ENCODE data around the gene PYGB.
"Not testable (repeated sequence)": the region's sequence is repeated elsewhere in the genome, so short reads cannot be mapped to it uniquely, and the experiment has no call there.

The PYGB gene

GRCh38 chr20:25233016-25233772 lies 14.7 kb upstream of the PYGB start:
- H3K27me3 Mint-ChIP-seq = peaks cover 28% of the 10 kb centered on the region in 2 donors
- DNase-seq (no peak), ATAC-seq (replicated peaks) (no peak)
- peaks cover 13 to 19% of the 10 kb centered on the region in 2 donors for H3K4me1 Mint-ChIP-seq
- no peak overlapping the region for H3K4me3 Mint-ChIP-seq
- H3K27ac Mint-ChIP-seq = no peak overlapping the region
- H3K9me3 Mint-ChIP-seq = no peaks in the 10 kb centered on the region
- H3K36me3 Mint-ChIP-seq = peaks cover 4 to 9% of the 10 kb centered on the region in 2 donors

- not testable (repeated sequence) for H3K36me3 Mint-ChIP-seq; DNase-seq; H3K27ac Mint-ChIP-seq; H3K9me3 Mint-ChIP-seq; H3K4me3 Mint-ChIP-seq; ATAC-seq (replicated peaks)
- H3K4me1 Mint-ChIP-seq = peaks cover 13 to 20% of the 10 kb centered on the region in 2 donors
- peaks cover 30 to 34% of the 10 kb centered on the region in 2 donors for H3K27me3 Mint-ChIP-seq
These were observed 13.7 kb upstream of the PYGB start for GRCh38 chr20:25234009-25234849.

- Mint-ChIP-seq H3K4me3 (no peak overlapping the region), H3K4me1 (peaks cover 6% of the 10 kb centered on the region in 2 donors), H3K36me3 (peaks cover 0 to 2% of the 10 kb centered on the region in 2 donors), H3K27ac (no peak overlapping the region), H3K9me3 (no peaks in the 10 kb centered on the region), H3K27me3 (peaks cover 30 to 41% of the 10 kb centered on the region in 2 donors)
- no peak for ATAC-seq (replicated peaks)
- no peak for DNase-seq
These were observed 11.2 kb upstream of the PYGB start for GRCh38 chr20:25236450-25237304.

GRCh38 chr20:25237610-25238318 lies 10.1 kb upstream of the PYGB start:
- H3K4me1 Mint-ChIP-seq = peaks cover 6% of the 10 kb centered on the region in 2 donors
- H3K27ac Mint-ChIP-seq = no peak overlapping the region
- peak; percentile 83 to 93 for ATAC-seq (replicated peaks)
- H3K9me3 Mint-ChIP-seq = no peaks in the 10 kb centered on the region
- no peaks in the 10 kb centered on the region for H3K36me3 Mint-ChIP-seq
- peak; percentile 6 for DNase-seq
- H3K27me3 Mint-ChIP-seq = peaks cover 30 to 51% of the 10 kb centered on the region in 2 donors
- no peak overlapping the region for H3K4me3 Mint-ChIP-seq

- Mint-ChIP-seq H3K36me3 (no peaks in the 10 kb centered on the region), H3K27ac (no peak overlapping the region), H3K9me3 (no peaks in the 10 kb centered on the region), H3K4me3 (no peak overlapping the region), H3K27me3 (peaks cover 33 to 56% of the 10 kb centered on the region in 2 donors), H3K4me1 (peaks cover 6% of the 10 kb centered on the region in 2 donors)
- ATAC-seq (replicated peaks) (no peak), DNase-seq (no peak)
These were observed 9.4 kb upstream of the PYGB start for GRCh38 chr20:25238319-25239037.

GRCh38 chr20:25239387-25240370 lies 8.2 kb upstream of the PYGB start:
- Mint-ChIP-seq H3K36me3 (no peaks in the 10 kb centered on the region), H3K4me1 (peaks cover 6% of the 10 kb centered on the region in 2 donors), H3K9me3 (no peaks in the 10 kb centered on the region), H3K4me3 (no peak overlapping the region), H3K27ac (peak overlapping the region; percentile 82), H3K27me3 (peaks cover 26 to 53% of the 10 kb centered on the region in 2 donors)
- ATAC-seq (replicated peaks) (peak; percentile 26 to 31), DNase-seq (no peak)

- not testable (repeated sequence) for DNase-seq; H3K4me1 Mint-ChIP-seq; H3K9me3 Mint-ChIP-seq; ATAC-seq (replicated peaks); H3K4me3 Mint-ChIP-seq; H3K36me3 Mint-ChIP-seq; H3K27ac Mint-ChIP-seq
- peaks cover 26 to 48% of the 10 kb centered on the region in 2 donors for H3K27me3 Mint-ChIP-seq
These were observed 6.8 kb upstream of the PYGB start for GRCh38 chr20:25240851-25241658.

- not testable (repeated sequence) for DNase-seq; ATAC-seq (replicated peaks); H3K27ac Mint-ChIP-seq; H3K4me3 Mint-ChIP-seq; H3K36me3 Mint-ChIP-seq; H3K9me3 Mint-ChIP-seq
- peaks cover 13 to 14% of the 10 kb centered on the region in 2 donors for H3K4me1 Mint-ChIP-seq
- peaks cover 25 to 48% of the 10 kb centered on the region in 2 donors for H3K27me3 Mint-ChIP-seq
These were observed 6.3 kb upstream of the PYGB start for GRCh38 chr20:25241659-25241955.

GRCh38 chr20:25242231-25242630 lies 5.7 kb upstream of the PYGB start:
- Mint-ChIP-seq H3K9me3 (no peaks in the 10 kb centered on the region), H3K27ac (no peak overlapping the region), H3K4me1 (peaks cover 19 to 20% of the 10 kb centered on the region in 2 donors), H3K4me3 (no peak overlapping the region), H3K36me3 (no peaks in the 10 kb centered on the region), H3K27me3 (peaks cover 21 to 45% of the 10 kb centered on the region in 2 donors)
- ATAC-seq (replicated peaks) = no peak
- no peak for DNase-seq

- Mint-ChIP-seq H3K9me3 (no peaks in the 10 kb centered on the region), H3K27ac (no peak overlapping the region), H3K4me1 (peaks cover 14% of the 10 kb centered on the region in 2 donors), H3K36me3 (no peaks in the 10 kb centered on the region), H3K4me3 (no peak overlapping the region), H3K27me3 (peaks cover 13 to 36% of the 10 kb centered on the region in 2 donors)
- DNase-seq (no peak), ATAC-seq (replicated peaks) (no peak)
These were observed 4.4 kb upstream of the PYGB start for GRCh38 chr20:25243416-25243979.

GRCh38 chr20:25244976-25245375 lies 2.9 kb upstream of the PYGB start:
- no peaks in the 10 kb centered on the region for H3K36me3 Mint-ChIP-seq

More at GRCh38 chr20:25244976-25245375, 2.9 kb upstream of the PYGB start:
- Mint-ChIP-seq H3K9me3 (no peaks in the 10 kb centered on the region), H3K4me1 (peaks cover 21 to 26% of the 10 kb centered on the region in 2 donors), H3K27me3 (peaks cover 13 to 28% of the 10 kb centered on the region in 2 donors), H3K27ac (no peak overlapping the region), H3K4me3 (no peak overlapping the region)
- DNase-seq (no peak), ATAC-seq (replicated peaks) (no peak)
